HCT116 (cell line): ENCODE measurements around the gene ODF2L.

ENCODE experiments used
- CTCF ChIP-seq, 3 experiments: fragments of 200-600 bp in 1 of 3; sonication (generic) in 1 of 3; IDR thresholded peaks in 2 of 3; conservative IDR thresholded peaks in 1 of 3; 2 replicates each; pipeline ENCODE4 v1.5.1; 2012 to 2017; ENCODE audit warnings: low read depth in 2 of 3, low read length in 2 of 3, antibody characterized with exemption in 1 of 3, borderline replicate concordance in 1 of 3, control low read depth in 1 of 3, mild to moderate bottlenecking in 1 of 3, mixed read lengths in 1 of 3, mixed run types in 1 of 3, moderate library complexity in 1 of 3; ENCODE audit not compliant: insufficient read depth in 1 of 3
- EGR1 ChIP-seq: IDR thresholded peaks from 2 replicates; pipeline ENCODE4 v1.6.1; 2012; ENCODE audit warnings: low read depth
- ELF1 ChIP-seq: IDR thresholded peaks from 2 replicates; pipeline ENCODE4 v1.6.1; 2012; ENCODE audit warnings: low read depth, borderline replicate concordance
- EZH2 ChIP-seq: fragments of 200-600 bp; sonication (generic); IDR thresholded peaks from 2 replicates; pipeline ENCODE4 v1.6.1; 2017; ENCODE audit warnings: antibody characterized with exemption, mixed run types
- POLR2A ChIP-seq: IDR thresholded peaks from 2 replicates; pipeline ENCODE4 v1.7.0; 2011; ENCODE audit warnings: borderline replicate concordance; ENCODE audit not compliant: insufficient read depth, insufficient read length; ENCODE audit errors: extremely low read depth
- POLR2AphosphoS5 ChIP-seq: IDR thresholded peaks from 2 replicates; pipeline ENCODE4 v1.6.1; 2011; ENCODE audit warnings: mild to moderate bottlenecking, low read depth, low read length, moderate library complexity
- REST ChIP-seq: IDR thresholded peaks from 2 replicates; pipeline ENCODE4 v1.6.1; 2012; ENCODE audit warnings: low read depth
- SP1 ChIP-seq: IDR thresholded peaks from 2 replicates; pipeline ENCODE4 v1.6.1; 2012; ENCODE audit warnings: low read depth
- YY1 ChIP-seq: IDR thresholded peaks from 2 replicates; pipeline ENCODE4 v1.6.1; 2011; ENCODE audit warnings: low read length, low read depth, moderate library complexity, mild to moderate bottlenecking; ENCODE audit not compliant: insufficient replicate concordance; ENCODE audit errors: extremely low read depth
- ZBTB33 ChIP-seq: IDR thresholded peaks from 2 replicates; pipeline ENCODE4 v1.6.1; 2011; ENCODE audit warnings: mild to moderate bottlenecking, low read length, moderate library complexity; ENCODE audit not compliant: insufficient replicate concordance; ENCODE audit errors: extremely low read depth
- ZFX ChIP-seq: fragments of 450-650 bp; IDR thresholded peaks from 2 replicates; pipeline ENCODE4 v1.6.1; 2017

- TF ChIP-seq REST (no peak), EZH2 (no peak), POLR2AphosphoS5 (no peak), EGR1 (no peak), POLR2A (no peak), CTCF (IDR thresholded peaks at IDR 0.05 in 2 of 3, conservative IDR thresholded peaks at IDR 0.05 in 1 of 3; ENCODE audit: borderline replicate concordance in 1 of 3, insufficient read depth in 1 of 3, low read depth in 2 of 3, low read length in 2 of 3) (no peak), ZBTB33 (no peak), YY1 (no peak), SP1 (no peak), ZFX (no peak), ELF1 (no peak)
Observed at GRCh38 chr1:86435327-86435726, 39.2 kb upstream of the ODF2L start.
